OCI-LY1 (cell line): ENCODE measurements around the gene BTNL9.
"Not testable (repeated sequence)": the region's sequence is repeated elsewhere in the genome, so short reads cannot be mapped to it uniquely, and the experiment has no call there.

ENCODE experiments used
- H2AFZ ChIP-seq: fragments of 200-600 bp; sonication (generic), shearing (Covaris generic); 2 replicates; pipeline ENCODE4 v1.6.0; 2014; ENCODE audit warnings: antibody characterized with exemption, mild to moderate bottlenecking, low read length
- H3F3A ChIP-seq: fragments of 200-600 bp; sonication (generic), shearing (Covaris generic); 2 replicates; pipeline ENCODE4 v1.6.0; 2014; ENCODE audit warnings: mild to moderate bottlenecking, antibody characterized with exemption, low read length, moderate library complexity; ENCODE audit not compliant: insufficient read depth
- H3K27ac ChIP-seq: fragments of 200-600 bp; sonication (generic); 2 replicates; pipeline ENCODE4 v1.5.1; 2014; ENCODE audit warnings: low read length, mixed run types, mild to moderate bottlenecking, low read depth; ENCODE audit not compliant: poor library complexity, severe bottlenecking
- H3K27me3 ChIP-seq: fragments of 200-600 bp; sonication (generic); 2 replicates; pipeline ENCODE4 v1.6.0; 2014; ENCODE audit warnings: antibody characterized with exemption, mild to moderate bottlenecking, low read length, moderate library complexity; ENCODE audit not compliant: insufficient read depth
- H3K36me3 ChIP-seq: fragments of 200-600 bp; sonication (generic); 2 replicates; pipeline ENCODE4 v1.6.1; 2014; ENCODE audit warnings: mild to moderate bottlenecking, antibody characterized with exemption, low read length, moderate library complexity, mixed read lengths; ENCODE audit not compliant: insufficient read depth
- H3K4me1 ChIP-seq: fragments of 200-600 bp; sonication (generic); 2 replicates; pipeline ENCODE4 v1.5.1; 2014; ENCODE audit warnings: mild to moderate bottlenecking, low read length, moderate library complexity; ENCODE audit not compliant: insufficient read depth, severe bottlenecking
- H3K4me2 ChIP-seq: fragments of 200-600 bp; sonication (generic), shearing (Covaris generic); 2 replicates; pipeline ENCODE4 v1.6.1; 2014; ENCODE audit warnings: low read length
- H3K4me3 ChIP-seq: fragments of 200-600 bp; sonication (generic); 2 replicates; pipeline ENCODE4 v1.5.1; 2014; ENCODE audit warnings: low read length, low read depth, mild to moderate bottlenecking, mixed read lengths; ENCODE audit not compliant: poor library complexity, severe bottlenecking
- H3K79me2 ChIP-seq: fragments of 200-600 bp; shearing (Covaris generic); 2 replicates; pipeline ENCODE4 v1.6.1; 2016; ENCODE audit warnings: mixed run types, low read length, mixed read lengths; ENCODE audit not compliant: insufficient read depth
- H3K9ac ChIP-seq: fragments of 200-600 bp; sonication (generic), shearing (Covaris generic); 2 replicates; pipeline ENCODE4 v1.6.1; 2014; ENCODE audit warnings: mild to moderate bottlenecking, low read length, mixed read lengths
- H3K9me2 ChIP-seq: fragments of 200-600 bp; sonication (generic), shearing (Covaris generic); 2 replicates; pipeline ENCODE4 v1.6.1; 2014; ENCODE audit warnings: low read depth, mild to moderate bottlenecking, low read length, mixed read lengths
- H3K9me3 ChIP-seq: fragments of 200-600 bp; shearing (Covaris generic); 2 replicates; pipeline ENCODE4 v1.6.1; 2014; ENCODE audit warnings: low read length, mixed read lengths
- H4K20me1 ChIP-seq: fragments of 200-600 bp; sonication (generic), shearing (Covaris generic); 2 replicates; pipeline ENCODE4 v1.6.0; 2016; ENCODE audit warnings: mild to moderate bottlenecking, low read length; ENCODE audit not compliant: insufficient read depth
- CTCF ChIP-seq: fragments of 200-600 bp; sonication (generic), shearing (Covaris generic); IDR thresholded peaks from 2 replicates; pipeline ENCODE4 v1.5.1; 2017; ENCODE audit warnings: mild to moderate bottlenecking, antibody characterized with exemption, low read length, moderate library complexity, mixed read lengths
- EZH2 ChIP-seq: fragments of 200-600 bp; sonication (generic), shearing (Covaris generic); IDR thresholded peaks from 2 replicates; pipeline ENCODE4 v1.8.0; 2017; ENCODE audit warnings: borderline replicate concordance, mixed run types, mild to moderate bottlenecking, antibody characterized with exemption, low read length, moderate library complexity, mixed read lengths

The BTNL9 gene

GRCh38 chr5:181097383-181097753 is 57.3 kb downstream of the BTNL9 start:
- H3K79me2 ChIP-seq, H3F3A ChIP-seq, H3K9me3 ChIP-seq, H3K27me3 ChIP-seq, H4K20me1 ChIP-seq, H3K9ac ChIP-seq, H3K36me3 ChIP-seq, H3K9me2 ChIP-seq, H3K4me2 ChIP-seq, H2AFZ ChIP-seq, H3K4me1 ChIP-seq, H3K27ac ChIP-seq, H3K4me3 ChIP-seq: not testable (repeated sequence)

- not testable (repeated sequence) for H3K4me2 ChIP-seq, H3K9ac ChIP-seq, H3K9me2 ChIP-seq, H3K4me1 ChIP-seq, H2AFZ ChIP-seq, H3K4me3 ChIP-seq, H3K27ac ChIP-seq, H4K20me1 ChIP-seq, H3K27me3 ChIP-seq, H3F3A ChIP-seq, H3K36me3 ChIP-seq, H3K9me3 ChIP-seq, H3K79me2 ChIP-seq
These were observed 57.9 kb downstream of the BTNL9 start for GRCh38 chr5:181097759-181098491.

GRCh38 chr5:181098762-181099601 is 58.9 kb downstream of the BTNL9 start:
- no peak overlapping the region for H3K27ac ChIP-seq
- no peaks in the 10 kb centered on the region for H3K9me2 ChIP-seq
- no peaks in the 10 kb centered on the region for H3K27me3 ChIP-seq
- no peaks in the 10 kb centered on the region for H3K9me3 ChIP-seq
- H2AFZ ChIP-seq: no peak overlapping the region
- H4K20me1 ChIP-seq: no peaks in the 10 kb centered on the region
- no peak for TF ChIP-seq CTCF
- TF ChIP-seq EZH2: no peak
- H3K9ac ChIP-seq: no peak overlapping the region
- no peaks in the 10 kb centered on the region for H3K4me1 ChIP-seq
- H3F3A ChIP-seq: no peaks in the 10 kb centered on the region
- H3K36me3 ChIP-seq: no peaks in the 10 kb centered on the region
- no peaks in the 10 kb centered on the region for H3K79me2 ChIP-seq
- no peak overlapping the region for H3K4me2 ChIP-seq
- no peak overlapping the region for H3K4me3 ChIP-seq

GRCh38 chr5:181099602-181100086 is 59.6 kb downstream of the BTNL9 start:
- TF ChIP-seq EZH2 (no peak), CTCF (no peak)
- H3K4me1 ChIP-seq: no peaks in the 10 kb centered on the region
- H3K36me3 ChIP-seq: no peaks in the 10 kb centered on the region
- no peaks in the 10 kb centered on the region for H3K9me3 ChIP-seq
- no peaks in the 10 kb centered on the region for H3F3A ChIP-seq
- H2AFZ ChIP-seq: no peak overlapping the region
- no peaks in the 10 kb centered on the region for H3K27me3 ChIP-seq
- H3K9ac ChIP-seq: no peak overlapping the region
- no peak overlapping the region for H3K4me3 ChIP-seq
- H4K20me1 ChIP-seq: no peaks in the 10 kb centered on the region
- no peak overlapping the region for H3K4me2 ChIP-seq
- no peaks in the 10 kb centered on the region for H3K9me2 ChIP-seq
- H3K79me2 ChIP-seq: no peaks in the 10 kb centered on the region
- no peak overlapping the region for H3K27ac ChIP-seq
